Measurements from ENCODE around the gene OTOL1.
"Not testable (repeated sequence)": the region's sequence is repeated elsewhere in the genome, so short reads cannot be mapped to it uniquely, and the experiment has no call there.

The OTOL1 gene

GRCh38 chr3:161496508-161496907, at the start of gene OTOL1:
Gene OTOL1, plus strand, starts transcription at chr3:161496808. Its CDS starts 0 bp downstream, at chr3:161496808.
- DNase-seq, result no peak

GRCh38 chr3:161449785-161450184, 46.8 kb upstream of the OTOL1 start:
- no peak for DNase-seq

GRCh38 chr3:161452179-161452578, 44.4 kb upstream of the OTOL1 start:
- no peak for DNase-seq

GRCh38 chr3:161454615-161455014, 42.0 kb upstream of the OTOL1 start:
- no peak for DNase-seq

GRCh38 chr3:161455962-161456361, 40.6 kb upstream of the OTOL1 start:
- DNase-seq, result no peak

- no peak for DNase-seq
Observed at GRCh38 chr3:161462138-161462537, 34.5 kb upstream of the OTOL1 start.

GRCh38 chr3:161471211-161471610, 25.4 kb upstream of the OTOL1 start:
- DNase-seq, result no peak

- DNase-seq, result no peak
Observed at GRCh38 chr3:161474139-161474538, 22.5 kb upstream of the OTOL1 start.

- no peak for DNase-seq
Observed at GRCh38 chr3:161474741-161475140, 21.9 kb upstream of the OTOL1 start.

GRCh38 chr3:161475206-161475605, 21.4 kb upstream of the OTOL1 start:
- DNase-seq, result no peak

- no peak for DNase-seq
Observed at GRCh38 chr3:161475905-161476304, 20.7 kb upstream of the OTOL1 start.

GRCh38 chr3:161484226-161484625, 12.4 kb upstream of the OTOL1 start:
- DNase-seq, result no peak

- DNase-seq, result not testable (repeated sequence)
Observed at GRCh38 chr3:161488284-161488683, 8.3 kb upstream of the OTOL1 start.

GRCh38 chr3:161489395-161489794, 7.2 kb upstream of the OTOL1 start:
- no peak for DNase-seq

- not testable (repeated sequence) for DNase-seq
Observed at GRCh38 chr3:161490845-161491244, 5.8 kb upstream of the OTOL1 start.

- no peak for DNase-seq
Observed at GRCh38 chr3:161498259-161498921, 1.8 kb downstream of the OTOL1 start.

GRCh38 chr3:161500068-161500796, 3.6 kb downstream of the OTOL1 start:
- no peak for DNase-seq

- DNase-seq, result no peak
Observed at GRCh38 chr3:161503271-161503670, 6.7 kb downstream of the OTOL1 start.

GRCh38 chr3:161508852-161509477, 12.4 kb downstream of the OTOL1 start:
- no peak for DNase-seq

- DNase-seq, result no peak
Observed at GRCh38 chr3:161510510-161511260, 14.1 kb downstream of the OTOL1 start.

GRCh38 chr3:161523916-161524315, 27.3 kb downstream of the OTOL1 start:
- no peak for DNase-seq

GRCh38 chr3:161531930-161532329, 35.3 kb downstream of the OTOL1 start:
- no peak for DNase-seq

- no peak for DNase-seq
Observed at GRCh38 chr3:161540594-161540993, 44.0 kb downstream of the OTOL1 start.
